HuH-7 (cell line): ENCODE data around the gene SLC27A3.
A peak's percentile ranks its signal among the peaks of the same experiment; 100 is the strongest.

Experiments used
- DNase-seq: peaks from one replicate; pipeline ENCODE4 v3.0.0; 2011; ENCODE audit warnings: low spot score

Gene SLC27A3

GRCh38 chr1:153774780-153775457 lies at the start of gene SLC27A3:
SLC27A3 (plus strand) TSS chr1:153775407; CDS start chr1:153775498, 91 bp downstream.
- peak; percentile 64 for DNase-seq

- peak; percentile 98 for DNase-seq
Observed at GRCh38 chr1:153727463-153728304, 47.5 kb upstream of the SLC27A3 start, which contains the start of gene INTS3. INTS3 (plus strand) TSS chr1:153728050; CDS start chr1:153728635, 585 bp downstream.

- DNase-seq, result peak; percentile 38
Observed at GRCh38 chr1:153728305-153729066, 46.7 kb upstream of the SLC27A3 start.

- no peak for DNase-seq
Observed at GRCh38 chr1:153730468-153730988, 44.7 kb upstream of the SLC27A3 start.

- DNase-seq, result no peak
Observed at GRCh38 chr1:153733970-153734369, 41.2 kb upstream of the SLC27A3 start.

- DNase-seq, result no peak
Observed at GRCh38 chr1:153734396-153735089, 40.7 kb upstream of the SLC27A3 start.

GRCh38 chr1:153735090-153735420 lies 40.2 kb upstream of the SLC27A3 start:
- no peak for DNase-seq

GRCh38 chr1:153741986-153742385 lies 33.2 kb upstream of the SLC27A3 start:
- no peak for DNase-seq

- DNase-seq, result peak; percentile 28
Observed at GRCh38 chr1:153742411-153743142, 32.6 kb upstream of the SLC27A3 start.

GRCh38 chr1:153745417-153745816 lies 29.8 kb upstream of the SLC27A3 start:
- no peak for DNase-seq

- DNase-seq, result no peak
Observed at GRCh38 chr1:153746174-153746573, 29.0 kb upstream of the SLC27A3 start.

GRCh38 chr1:153748903-153749302 lies 26.3 kb upstream of the SLC27A3 start:
- no peak for DNase-seq

- peak; percentile 79 for DNase-seq
Observed at GRCh38 chr1:153749408-153750005, 25.7 kb upstream of the SLC27A3 start.

GRCh38 chr1:153750026-153750995 lies 24.9 kb upstream of the SLC27A3 start:
- no peak for DNase-seq

- no peak for DNase-seq
Observed at GRCh38 chr1:153752072-153752471, 23.1 kb upstream of the SLC27A3 start.

- DNase-seq, result no peak
Observed at GRCh38 chr1:153752571-153753195, 22.5 kb upstream of the SLC27A3 start.

GRCh38 chr1:153754266-153754665 lies 20.9 kb upstream of the SLC27A3 start:
- DNase-seq, result no peak

- DNase-seq, result no peak
Observed at GRCh38 chr1:153760440-153760839, 14.8 kb upstream of the SLC27A3 start.
